ENCODE data around the gene ITGA8. TPM values are rescaled to one million over a fixed set of nuclear protein-coding genes. Genes with fewer than 3 reads are reported as not detected.

Gene ITGA8
- total RNA-seq, 2 experiments from 2014 or later: not detected

GRCh38 chr10:15747632-15748031 is 27.9 kb upstream of the ITGA8 start:
- ChIA-PET CTCF (no interaction called here), POLR2A (no interaction called here)
- no peaks in the 10 kb centered on the region for H3K9me3 Mint-ChIP-seq
- Histone ChIP-seq H3K27ac (ENCODE audit: low read depth in 1 of 2, low read length in 2 of 2) (no peak overlapping the region), H3K27me3 (ENCODE audit: control insufficient read depth in 1 of 2, insufficient read depth in 2 of 2, low read length in 2 of 2) (peaks cover 0 to 5% of the 10 kb centered on the region in 2 experiments), H3K4me1 (ENCODE audit: insufficient read depth, low read length) (no peaks in the 10 kb centered on the region), H3K4me3 (ENCODE audit: low read length) (no peak overlapping the region), H3K9me3 (ENCODE audit: control insufficient read depth in 1 of 2, insufficient read depth in 1 of 2, low read length in 2 of 2) (no peaks in the 10 kb centered on the region), H3K36me3 (ENCODE audit: insufficient read depth, low read length) (no peaks in the 10 kb centered on the region)
- no peak for TF ChIP-seq CTCF (IDR thresholded peaks at IDR 0.05)
- ATAC-seq (ENCODE audit: poor library complexity) (no peak), DNase-seq (no peak)
- no peaks in the 10 kb centered on the region for H3K36me3 Mint-ChIP-seq (ENCODE audit: low read depth)
- H3K4me3 Mint-ChIP-seq: no peak overlapping the region
- no peaks in the 10 kb centered on the region for H3K4me1 Mint-ChIP-seq (ENCODE audit: low read depth)
- intact Hi-C loops (cut with DNase I, micrococcal nuclease): loop anchor here in 1 of 2 experiments (10.0 kb wide), 1 partner anchor 323 kb away; no protein-coding TSS in a partner anchor
- H3K27ac Mint-ChIP-seq: no peak overlapping the region
- peaks cover 11% of the 10 kb centered on the region for H3K27me3 Mint-ChIP-seq

- ATAC-seq (ENCODE audit: poor library complexity) (no peak), DNase-seq (no peak)
- no peaks in the 10 kb centered on the region for H3K36me3 ChIP-seq (ENCODE audit: insufficient read depth, low read length)
- no peaks in the 10 kb centered on the region for H3K36me3 Mint-ChIP-seq (ENCODE audit: low read depth)
- no peak for TF ChIP-seq CTCF (IDR thresholded peaks at IDR 0.05)
- H3K4me3 Mint-ChIP-seq: no peak overlapping the region
- CTCF ChIA-PET: no interaction called here
- H3K27ac Mint-ChIP-seq: no peak overlapping the region
- H3K9me3 ChIP-seq (ENCODE audit: control insufficient read depth in 1 of 2, insufficient read depth in 1 of 2, low read length in 2 of 2): no peaks in the 10 kb centered on the region
- peaks cover 0 to 5% of the 10 kb centered on the region in 2 experiments for H3K27me3 ChIP-seq (ENCODE audit: control insufficient read depth in 1 of 2, insufficient read depth in 2 of 2, low read length in 2 of 2)
- no peak overlapping the region for H3K4me3 ChIP-seq (ENCODE audit: low read length)
- no peaks in the 10 kb centered on the region for H3K4me1 Mint-ChIP-seq (ENCODE audit: low read depth)
- intact Hi-C loops (cut with DNase I, micrococcal nuclease): loop anchor here in 1 of 2 experiments (10.0 kb wide), 1 partner anchor 321 kb away; no protein-coding TSS in a partner anchor
- peaks cover 4% of the 10 kb centered on the region for H3K27me3 Mint-ChIP-seq
- H3K9me3 Mint-ChIP-seq: no peaks in the 10 kb centered on the region
- POLR2A ChIA-PET: no interaction called here
- H3K27ac ChIP-seq (ENCODE audit: low read depth in 1 of 2, low read length in 2 of 2): no peak overlapping the region
- H3K4me1 ChIP-seq (ENCODE audit: insufficient read depth, low read length): no peaks in the 10 kb centered on the region
Measured at GRCh38 chr10:15745751-15746150, 26.0 kb upstream of the ITGA8 start.

- peaks cover 0 to 3% of the 10 kb centered on the region in 2 experiments for H3K27me3 ChIP-seq (ENCODE audit: control insufficient read depth in 1 of 2, insufficient read depth in 2 of 2, low read length in 2 of 2)
- POLR2A ChIA-PET: no interaction called here
- CTCF ChIA-PET: no interaction called here
- H3K9me3 ChIP-seq (ENCODE audit: control insufficient read depth in 1 of 2, insufficient read depth in 1 of 2, low read length in 2 of 2): no peaks in the 10 kb centered on the region
- H3K36me3 Mint-ChIP-seq (ENCODE audit: low read depth): no peaks in the 10 kb centered on the region
- ATAC-seq (ENCODE audit: poor library complexity) (no peak), DNase-seq (peak in 10 of 14 experiments; percentile 1 to 35 (median 13))
- H3K36me3 ChIP-seq (ENCODE audit: insufficient read depth, low read length): no peaks in the 10 kb centered on the region
- no peak overlapping the region for H3K27ac Mint-ChIP-seq
- no peaks in the 10 kb centered on the region for H3K4me1 Mint-ChIP-seq (ENCODE audit: low read depth)
- H3K4me1 ChIP-seq (ENCODE audit: insufficient read depth, low read length): no peaks in the 10 kb centered on the region
- TF ChIP-seq CTCF (IDR thresholded peaks at IDR 0.05): peak; percentile 53
- H3K9me3 Mint-ChIP-seq: no peaks in the 10 kb centered on the region
- H3K27me3 Mint-ChIP-seq: peaks cover 7% of the 10 kb centered on the region
- intact Hi-C loops (cut with DNase I, micrococcal nuclease): loop anchor here in 1 of 2 experiments (10.0 kb wide), 1 partner anchor 320 kb away; no protein-coding TSS in a partner anchor
- no peak overlapping the region for H3K27ac ChIP-seq (ENCODE audit: low read depth in 1 of 2, low read length in 2 of 2)
- H3K4me3 ChIP-seq (ENCODE audit: low read length): no peak overlapping the region
- no peak overlapping the region for H3K4me3 Mint-ChIP-seq
Measured at GRCh38 chr10:15744217-15744865, 24.6 kb upstream of the ITGA8 start.
